ENCODE data around the gene CALML4.
"Not testable (repeated sequence)": the region's sequence is repeated elsewhere in the genome, so short reads cannot be mapped to it uniquely, and the experiment has no call there.

CALML4 gene

GRCh38 chr15:68239025-68239424 is 33.9 kb upstream of the CALML4 start:
- ATAC-seq: no peak

GRCh38 chr15:68235022-68235421 is 29.9 kb upstream of the CALML4 start:
- no peak for ATAC-seq
- no peak for TF ChIP-seq GLIS3 (CRISPR knock-in tag; IDR thresholded peaks at IDR 0.05)
- no peak for TF ChIP-seq ZFP3 (CRISPR knock-in tag; IDR thresholded peaks at IDR 0.05)
- TF ChIP-seq ZNF565 (CRISPR knock-in tag; conservative IDR thresholded peaks at IDR 0.05; ENCODE audit: low read depth): no peak
- no peak for TF ChIP-seq ZC3H10 (CRISPR knock-in tag; IDR thresholded peaks at IDR 0.05)
- no peak for TF ChIP-seq PPARA (CRISPR knock-in tag; IDR thresholded peaks at IDR 0.05; ENCODE audit: borderline replicate concordance)
- no peak for TF ChIP-seq ESRRG (CRISPR knock-in tag; IDR thresholded peaks at IDR 0.05)

More at GRCh38 chr15:68239025-68239424, 33.9 kb upstream of the CALML4 start:
- TF ChIP-seq ISL1 (CRISPR knock-in tag; IDR thresholded peaks at IDR 0.05) (no peak), CSRNP3 (CRISPR knock-in tag; IDR thresholded peaks at IDR 0.05) (no peak), ZFP3 (CRISPR knock-in tag; IDR thresholded peaks at IDR 0.05) (no peak), PATZ1 (CRISPR knock-in tag; IDR thresholded peaks at IDR 0.05; ENCODE audit: borderline replicate concordance) (no peak), CREB5 (CRISPR knock-in tag; IDR thresholded peaks at IDR 0.05; ENCODE audit: low read depth) (no peak), ZC3H10 (CRISPR knock-in tag; IDR thresholded peaks at IDR 0.05) (no peak), TOX (CRISPR knock-in tag; IDR thresholded peaks at IDR 0.05; ENCODE audit: borderline replicate concordance) (no peak), BACH2 (CRISPR knock-in tag; IDR thresholded peaks at IDR 0.05; ENCODE audit: borderline replicate concordance) (no peak), ZNF8 (CRISPR knock-in tag; IDR thresholded peaks at IDR 0.05) (no peak), GLIS3 (CRISPR knock-in tag; IDR thresholded peaks at IDR 0.05) (no peak), ZNF565 (CRISPR knock-in tag; conservative IDR thresholded peaks at IDR 0.05; ENCODE audit: low read depth) (no peak)

GRCh38 chr15:68234520-68234919 is 29.4 kb upstream of the CALML4 start:
- ATAC-seq: not testable (repeated sequence)

GRCh38 chr15:68234060-68234459 is 28.9 kb upstream of the CALML4 start:
- TF ChIP-seq PPARA (CRISPR knock-in tag; IDR thresholded peaks at IDR 0.05; ENCODE audit: borderline replicate concordance) (no peak), ZNF70 (CRISPR knock-in tag; IDR thresholded peaks at IDR 0.05) (no peak), TSHZ2 (CRISPR knock-in tag; IDR thresholded peaks at IDR 0.05) (no peak), GLIS3 (CRISPR knock-in tag; IDR thresholded peaks at IDR 0.05) (no peak), ARNTL (CRISPR knock-in tag; IDR thresholded peaks at IDR 0.05; ENCODE audit: borderline replicate concordance, low read depth) (no peak)
- no peak for ATAC-seq

GRCh38 chr15:68232937-68233336 is 27.8 kb upstream of the CALML4 start:
- TF ChIP-seq GLIS3 (CRISPR knock-in tag; IDR thresholded peaks at IDR 0.05) (no peak), ZNF70 (CRISPR knock-in tag; IDR thresholded peaks at IDR 0.05) (no peak), PATZ1 (CRISPR knock-in tag; IDR thresholded peaks at IDR 0.05; ENCODE audit: borderline replicate concordance) (no peak), RARB (CRISPR knock-in tag; IDR thresholded peaks at IDR 0.05) (no peak), ZNF565 (CRISPR knock-in tag; conservative IDR thresholded peaks at IDR 0.05; ENCODE audit: low read depth) (no peak), ESRRG (CRISPR knock-in tag; IDR thresholded peaks at IDR 0.05) (no peak), BACH2 (CRISPR knock-in tag; IDR thresholded peaks at IDR 0.05; ENCODE audit: borderline replicate concordance) (no peak), ARNTL (CRISPR knock-in tag; IDR thresholded peaks at IDR 0.05; ENCODE audit: borderline replicate concordance, low read depth) (no peak), CREB5 (CRISPR knock-in tag; IDR thresholded peaks at IDR 0.05; ENCODE audit: low read depth) (no peak), TOX (CRISPR knock-in tag; IDR thresholded peaks at IDR 0.05; ENCODE audit: borderline replicate concordance) (no peak), ZFP3 (CRISPR knock-in tag; IDR thresholded peaks at IDR 0.05) (no peak), ZFP30 (CRISPR knock-in tag; IDR thresholded peaks at IDR 0.05) (no peak), TCF4 (CRISPR knock-in tag; IDR thresholded peaks at IDR 0.05; ENCODE audit: borderline replicate concordance) (no peak), ZC3H10 (CRISPR knock-in tag; IDR thresholded peaks at IDR 0.05) (no peak)
- ATAC-seq: no peak

Data from SK-N-SH treated with all-trans-retinoic acid at 6 μM for 48 hours (cell line).